PC-9 (cell line): Measurements from ENCODE around the gene BMI1. TPM values are rescaled to one million over a fixed set of nuclear protein-coding genes. Genes with fewer than 3 reads are reported as not detected.
"Not testable (repeated sequence)": the region's sequence is repeated elsewhere in the genome, so short reads cannot be mapped to it uniquely, and the experiment has no call there.

Experiments used
- BruUV-seq: library from RNA; stranded (reverse); fragments of 400-500 nt; replicated peaks from 2 replicates; lab custom pipeline; 2021; lab: Mats Ljungman, UMichigan
- CTCF ChIA-PET: fragments of 300-600 bp; sonication (Branson Sonifier 250); formaldehyde crosslinking; loops from one replicate; lab custom pipeline; 2022; ENCODE audit warnings: antibody characterized with exemption; lab: Charles Lee
- POLR2A ChIA-PET: fragments of 300-600 bp; sonication (Branson Sonifier 250); formaldehyde crosslinking; loops from one replicate; lab custom pipeline; 2022; ENCODE audit warnings: antibody characterized with exemption; ENCODE audit not compliant: unreplicated experiment; lab: Charles Lee
- DNase-seq, 2 experiments: peaks; one replicate each; pipeline versions ENCODE4 v3.0.0 to v3.0.0-alpha.2; 2015 to 2022; ENCODE audit warnings: mixed read lengths in 1 of 2
- H2AFZ ChIP-seq: fragments of 200-600 bp; sonication (generic); 2 replicates; pipeline ENCODE4 v1.8.1; 2017; ENCODE audit warnings: antibody characterized with exemption
- H3F3A ChIP-seq: fragments of 200-600 bp; sonication (generic); 2 replicates; pipeline ENCODE4 v1.8.1; 2017; ENCODE audit warnings: antibody characterized with exemption, mild to moderate bottlenecking, low read depth; ENCODE audit not compliant: insufficient read depth
- H3K27ac ChIP-seq: fragments of 200-600 bp; sonication (generic); 2 replicates; pipeline ENCODE4 v1.6.1; 2016; ENCODE audit warnings: mixed run types
- H3K27me3 ChIP-seq: fragments of 200-600 bp; sonication (generic); 2 replicates; pipeline ENCODE4 v1.6.1; 2016; ENCODE audit warnings: low read depth, mixed run types; ENCODE audit not compliant: insufficient read depth
- H3K36me3 ChIP-seq: fragments of 200-600 bp; sonication (generic); 2 replicates; pipeline ENCODE4 v1.6.1; 2016; ENCODE audit warnings: low read depth, mixed run types
- H3K4me1 ChIP-seq: fragments of 200-600 bp; sonication (generic); replicated peaks from 2 replicates; pipeline ENCODE4 v1.6.1; 2016; ENCODE audit warnings: mixed run types; ENCODE audit not compliant: insufficient read depth
- H3K4me2 ChIP-seq: fragments of 200-600 bp; sonication (generic); 2 replicates; pipeline ENCODE4 v1.6.1; 2017; ENCODE audit warnings: mixed run types
- H3K4me3 ChIP-seq: fragments of 200-600 bp; sonication (generic); 2 replicates; pipeline ENCODE4 v1.6.1; 2016; ENCODE audit warnings: mixed run types
- H3K79me2 ChIP-seq: fragments of 200-600 bp; sonication (generic); 2 replicates; pipeline ENCODE4 v1.6.1; 2017; ENCODE audit warnings: low read depth, mixed run types
- H3K9me2 ChIP-seq: fragments of 200-600 bp; sonication (generic); 2 replicates; pipeline ENCODE4 v1.8.1; 2017; ENCODE audit warnings: mild to moderate bottlenecking; ENCODE audit not compliant: insufficient read depth
- H3K9me3 ChIP-seq: fragments of 200-600 bp; sonication (generic); 2 replicates; pipeline ENCODE4 v1.8.1; 2016; ENCODE audit warnings: low read depth; ENCODE audit not compliant: insufficient read depth
- H4K20me1 ChIP-seq: fragments of 200-600 bp; sonication (generic); 2 replicates; pipeline ENCODE4 v1.8.1; 2017; ENCODE audit not compliant: insufficient read depth
- CTCF ChIP-seq: fragments of 200-600 bp; sonication (generic); conservative IDR thresholded peaks from 2 replicates; pipeline ENCODE4 v1.6.1; 2017; ENCODE audit warnings: mixed run types, antibody characterized with exemption, mild to moderate bottlenecking, moderate library complexity
- EZH2 ChIP-seq: fragments of 200-600 bp; sonication (generic); IDR thresholded peaks from 2 replicates; pipeline ENCODE4 v1.8.0; 2017; ENCODE audit warnings: antibody characterized with exemption, low read depth
- intact Hi-C: fragments of 100-400 bp; cut with micrococcal nuclease; formaldehyde crosslinking; loops from one replicate; pipeline ENCODE4 v1.10.0; 2022; ENCODE audit not compliant: unreplicated experiment
- total RNA-seq: library from RNA; stranded (reverse); gene quantifications from 2 replicates; pipeline ENCODE4 v1.2.3, GENCODE V29; 2021

The BMI1 gene
- total RNA-seq, 1 experiment from 2014 or later: 48.4 TPM

GRCh38 chr10:22351131-22351703, 30.3 kb downstream of the BMI1 start:
- H3K9me3 ChIP-seq: no peaks in the 10 kb centered on the region
- H3K4me2 ChIP-seq: no peak overlapping the region
- H3K27ac ChIP-seq: no peak overlapping the region
- H3K27me3 ChIP-seq: no peaks in the 10 kb centered on the region
- ChIA-PET CTCF (no interaction called here), POLR2A (no interaction called here)
- no peaks in the 10 kb centered on the region for H3F3A ChIP-seq
- no peak overlapping the region for H2AFZ ChIP-seq
- no peaks in the 10 kb centered on the region for H3K4me1 ChIP-seq
- no TSS peak for BruUV-seq
- H3K9me2 ChIP-seq: no peaks in the 10 kb centered on the region
- no peak overlapping the region for H3K4me3 ChIP-seq
- no peaks in the 10 kb centered on the region for H4K20me1 ChIP-seq
- TF ChIP-seq EZH2 (no peak), CTCF (no peak)
- no peaks in the 10 kb centered on the region for H3K79me2 ChIP-seq
- intact Hi-C loops: no loop called here
- no peak for DNase-seq
- no peaks in the 10 kb centered on the region for H3K36me3 ChIP-seq

- H3K27me3 ChIP-seq: no peaks in the 10 kb centered on the region
Observed at GRCh38 chr10:22356324-22356873, 35.5 kb downstream of the BMI1 start.

GRCh38 chr10:22357770-22358169, 36.9 kb downstream of the BMI1 start:
- H3F3A ChIP-seq, H3K79me2 ChIP-seq, BruUV-seq: not testable (repeated sequence)

More at GRCh38 chr10:22356324-22356873, 35.5 kb downstream of the BMI1 start:
- H3K4me3 ChIP-seq: no peak overlapping the region
- H3K9me3 ChIP-seq: no peaks in the 10 kb centered on the region
- H3F3A ChIP-seq: no peaks in the 10 kb centered on the region
- no peaks in the 10 kb centered on the region for H4K20me1 ChIP-seq
- ChIA-PET CTCF (no interaction called here), POLR2A (no interaction called here)
- H3K36me3 ChIP-seq: no peaks in the 10 kb centered on the region
- no peak overlapping the region for H3K4me2 ChIP-seq
- no peaks in the 10 kb centered on the region for H3K79me2 ChIP-seq
- H3K27ac ChIP-seq: no peak overlapping the region
- TF ChIP-seq CTCF: no peak
- TF ChIP-seq EZH2: no peak
- H3K9me2 ChIP-seq: no peaks in the 10 kb centered on the region
- BruUV-seq: no TSS peak
- DNase-seq: no peak
- H3K4me1 ChIP-seq: no peaks in the 10 kb centered on the region
- intact Hi-C loops: no loop called here
- H2AFZ ChIP-seq: no peak overlapping the region

GRCh38 chr10:22363305-22363704, 42.4 kb downstream of the BMI1 start:
- no peak overlapping the region for H3K27ac ChIP-seq
- intact Hi-C loops: no loop called here
- ChIA-PET POLR2A (no interaction called here), CTCF (no interaction called here)
- no peaks in the 10 kb centered on the region for H3K79me2 ChIP-seq
- no peaks in the 10 kb centered on the region for H3F3A ChIP-seq
- TF ChIP-seq CTCF (no peak), EZH2 (no peak)
- BruUV-seq: no TSS peak
- no peak for DNase-seq
- H3K9me2 ChIP-seq: no peaks in the 10 kb centered on the region
- H3K4me1 ChIP-seq: no peaks in the 10 kb centered on the region
- H2AFZ ChIP-seq: no peak overlapping the region
- no peak overlapping the region for H3K4me2 ChIP-seq
- H3K27me3 ChIP-seq: no peaks in the 10 kb centered on the region
- H4K20me1 ChIP-seq: no peaks in the 10 kb centered on the region
- no peak overlapping the region for H3K4me3 ChIP-seq
- no peaks in the 10 kb centered on the region for H3K36me3 ChIP-seq
- no peaks in the 10 kb centered on the region for H3K9me3 ChIP-seq

More at GRCh38 chr10:22357770-22358169, 36.9 kb downstream of the BMI1 start:
- H2AFZ ChIP-seq, CTCF ChIA-PET, intact Hi-C loops, H3K4me1 ChIP-seq, H3K27ac ChIP-seq, H3K9me3 ChIP-seq, H3K27me3 ChIP-seq, H3K36me3 ChIP-seq, H3K9me2 ChIP-seq, H3K4me2 ChIP-seq, H4K20me1 ChIP-seq, H3K4me3 ChIP-seq, DNase-seq, POLR2A ChIA-PET: not testable (repeated sequence)
